Measurements from ENCODE around the gene JARID2. TPM values are rescaled to one million over a fixed set of nuclear protein-coding genes. Genes with fewer than 3 reads are reported as not detected.
A peak's percentile ranks its signal among the peaks of the same experiment; 100 is the strongest.

The JARID2 gene
- total and polyA plus RNA-seq, 2 of the 8 experiments (the other 6 are each of a cell fraction or from before 2014, with no cell fraction given): 60.1 to 239 TPM

GRCh38 chr6:15462717-15463525 is 217.1 kb downstream of the JARID2 start:
- Histone ChIP-seq H3K27ac (ENCODE audit: low read depth, low read length) (no peak overlapping the region), H3K79me2 (ENCODE audit: control insufficient read depth in 1 of 2, insufficient read depth in 2 of 2, low read length in 2 of 2) (peaks cover 17 to 99% of the 10 kb centered on the region in 2 experiments; a peak in 3 of 4 replicates), H2BK120ac (replicated peaks; ENCODE audit: low read depth, low read length) (no peak overlapping the region), H2BK12ac (ENCODE audit: low read depth, low read length) (no peak overlapping the region), H2AFZ (ENCODE audit: low read length) (no peak overlapping the region), H4K5ac (ENCODE audit: insufficient read length, low read depth, low read length) (no peak overlapping the region), H3K9me3 (ENCODE audit: insufficient read depth in 2 of 2, low read depth in 1 of 2, low read length in 1 of 2) (no peaks in the 10 kb centered on the region), H3K4ac (replicated peaks; ENCODE audit: insufficient read length, low read depth, low read length) (no peak overlapping the region), H3K4me2 (ENCODE audit: insufficient read depth in 1 of 2, low read depth in 2 of 2, low read length in 2 of 2) (no peak overlapping the region), H3K9ac (replicated peaks in 1 of 4; ENCODE audit: extremely low read depth in 1 of 4, low read depth in 3 of 4, low read length in 3 of 4) (no peak overlapping the region), H4K20me1 (replicated peaks in 1 of 2; ENCODE audit: control insufficient read depth in 1 of 2, insufficient read depth in 2 of 2, low read length in 2 of 2) (peaks cover 52 to 62% of the 10 kb centered on the region in 2 experiments), H3K27me3 (replicated peaks in 1 of 4; ENCODE audit: control insufficient read depth in 3 of 4, extremely low read depth in 1 of 4, insufficient read depth in 3 of 4, low read length in 3 of 4) (no peaks in the 10 kb centered on the region), H4K8ac (ENCODE audit: extremely low read depth, insufficient read depth, low read length) (no peak overlapping the region), H3K4me1 (replicated peaks in 1 of 4; ENCODE audit: control insufficient read depth in 3 of 4, insufficient read depth in 4 of 4, low read length in 3 of 4) (peaks cover 3 to 25% (median 12%) of the 10 kb centered on the region in 4 experiments; a peak in 5 of 7 replicates), H2BK15ac (ENCODE audit: low read length) (no peak overlapping the region), H2AK5ac (ENCODE audit: low read depth, low read length) (no peak overlapping the region), H3K36me3 (ENCODE audit: control insufficient read depth in 2 of 4, insufficient read depth in 4 of 4, low read length in 3 of 4) (peaks cover 0 to 3% (median 0%) of the 10 kb centered on the region in 4 experiments; a peak in 1 of 8 replicates), H3K79me1 (ENCODE audit: low read depth, low read length) (peaks cover 8% of the 10 kb centered on the region), H3K56ac (replicated peaks; ENCODE audit: insufficient read length, low read depth, low read length) (no peak overlapping the region), H3K23me2 (ENCODE audit: low read depth, low read length) (no peaks in the 10 kb centered on the region; the same call in 1 of the 2 replicates), H3K14ac (ENCODE audit: insufficient read length) (no peak overlapping the region), H3K18ac (ENCODE audit: extremely low read depth, low read length) (no peak overlapping the region), H3K23ac (ENCODE audit: insufficient read length) (no peak overlapping the region), H4K91ac (replicated peaks; ENCODE audit: insufficient read length, low read length) (no peak overlapping the region), H3K4me3 (ENCODE audit: extremely low read depth in 1 of 4, insufficient read depth in 2 of 4, low read depth in 3 of 4, low read length in 4 of 4) (no peak overlapping the region), H2BK5ac (ENCODE audit: low read depth, low read length) (no peak overlapping the region), H2BK20ac (ENCODE audit: low read length) (no peak overlapping the region)
- POLR2A ChIA-PET (ENCODE audit: partially characterized antibody): interaction anchor here (0.7 kb wide), 1 partner anchor 28 kb away, joined by 3 read pairs; no protein-coding TSS in a partner anchor
- WGBS, 2 experiments (ENCODE audit: extremely low coverage in 1 of 2, insufficient coverage in 1 of 2, insufficient read length in 1 of 2, insufficient replicate concordance in 2 of 2, low coverage in 1 of 2, low lambda C conversion rate in 2 of 2, missing lambda C conversion rate in 1 of 2): 91% methylated on average over 7 of the region's 8 CpGs; no CpG with 5 or more reads in 1 of the 2 experiments
- no peak for DNase-seq (ENCODE audit: low read depth in 1 of 2, low spot score in 2 of 2)
- TF ChIP-seq CREB1 (IDR thresholded peaks at IDR 0.05) (no peak), CHD2 (IDR thresholded peaks at IDR 0.05; ENCODE audit: low read length) (no peak), POLR2A (IDR thresholded peaks at IDR 0.05; ENCODE audit: control extremely low read depth in 1 of 2, low read depth in 2 of 2, low read length in 2 of 2) (0 out of 3 replicates have a peak, but pooled peaks of 1 of the 2 experiments have one; percentile 15)
- CTCF ChIA-PET (ENCODE audit: partially characterized antibody): interaction anchor here (0.7 to 2.9 kb wide), 10 partner anchors 12 to 369 kb away, joined by 3 to 17 read pairs (median 4); no protein-coding TSS in a partner anchor
- FAIRE-seq: no peak
